Osteocyte (in vitro differentiated cells): Measurements from ENCODE around the gene ZNF554. TPM values are rescaled to one million over a fixed set of nuclear protein-coding genes. Genes with fewer than 3 reads are reported as not detected.
A peak's percentile ranks its signal among the peaks of the same experiment; 100 is the strongest.

Experiments
- DNase-seq: peaks from one replicate; pipeline ENCODE4 v3.0.0; 2021; ENCODE audit warnings: mixed read lengths; ENCODE audit not compliant: unreplicated experiment; ENCODE audit errors: extremely low spot score
- H3K27ac Mint-ChIP-seq: one replicate; pipeline ENCODE4 v1.8.0; 2021; ENCODE audit warnings: mild to moderate bottlenecking, mixed read lengths; ENCODE audit not compliant: unreplicated experiment
- H3K27me3 Mint-ChIP-seq: one replicate; pipeline ENCODE4 v1.8.0; 2021; ENCODE audit warnings: mixed read lengths; ENCODE audit not compliant: unreplicated experiment
- H3K36me3 Mint-ChIP-seq: one replicate; pipeline ENCODE4 v1.8.0; 2021; ENCODE audit warnings: mixed read lengths; ENCODE audit not compliant: unreplicated experiment
- H3K4me1 Mint-ChIP-seq: one replicate; pipeline ENCODE4 v1.8.0; 2021; ENCODE audit warnings: mixed read lengths; ENCODE audit not compliant: unreplicated experiment
- H3K4me3 Mint-ChIP-seq: one replicate; pipeline ENCODE4 v1.8.0; 2021; ENCODE audit warnings: mild to moderate bottlenecking, moderate library complexity, mixed read lengths; ENCODE audit not compliant: unreplicated experiment
- H3K9me3 Mint-ChIP-seq: one replicate; pipeline ENCODE4 v1.8.0; 2021; ENCODE audit warnings: mixed read lengths; ENCODE audit not compliant: unreplicated experiment
- CTCF ChIP-seq: fragments of 200-600 bp; sonication (generic); IDR thresholded peaks from 2 replicates; pipeline ENCODE4 v1.5.0; 2021; ENCODE audit warnings: antibody characterized with exemption, mild to moderate bottlenecking, moderate library complexity
- total RNA-seq: library from RNA; stranded (reverse); gene quantifications from 2 replicates; pipeline ENCODE4 v1.2.1, GENCODE V29; 2021

Gene ZNF554
- total RNA-seq, 1 donor from 2014 or later: 7.4 TPM

GRCh38 chr19:2820112-2820702 lies 539 bp downstream of the ZNF554 start:
- Mint-ChIP-seq H3K27ac (peak overlapping the region; percentile 47), H3K4me1 (peaks cover 9% of the 10 kb centered on the region), H3K27me3 (no peaks in the 10 kb centered on the region), H3K4me3 (peak overlapping the region; percentile 83), H3K9me3 (no peaks in the 10 kb centered on the region), H3K36me3 (peaks cover 7% of the 10 kb centered on the region)
- TF ChIP-seq CTCF: no peak
- DNase-seq: no peak

- Mint-ChIP-seq H3K27ac (no peak overlapping the region), H3K9me3 (no peaks in the 10 kb centered on the region), H3K27me3 (no peaks in the 10 kb centered on the region), H3K4me1 (peaks cover 9% of the 10 kb centered on the region), H3K4me3 (no peak overlapping the region), H3K36me3 (peaks cover 21% of the 10 kb centered on the region)
- no peak for TF ChIP-seq CTCF
- no peak for DNase-seq
These were observed 3.2 kb downstream of the ZNF554 start for GRCh38 chr19:2822846-2823245.

GRCh38 chr19:2823646-2824045 lies 4.0 kb downstream of the ZNF554 start:
- Mint-ChIP-seq H3K4me3 (no peak overlapping the region), H3K9me3 (peaks cover 6% of the 10 kb centered on the region), H3K27me3 (no peaks in the 10 kb centered on the region), H3K4me1 (peaks cover 9% of the 10 kb centered on the region), H3K27ac (no peak overlapping the region), H3K36me3 (peaks cover 29% of the 10 kb centered on the region)
- no peak for DNase-seq
- no peak for TF ChIP-seq CTCF

GRCh38 chr19:2824129-2824528 lies 4.5 kb downstream of the ZNF554 start:
- no peak for TF ChIP-seq CTCF
- Mint-ChIP-seq H3K9me3 (peaks cover 7% of the 10 kb centered on the region), H3K27me3 (no peaks in the 10 kb centered on the region), H3K4me1 (peaks cover 9% of the 10 kb centered on the region), H3K36me3 (peaks cover 31% of the 10 kb centered on the region), H3K27ac (no peak overlapping the region), H3K4me3 (no peak overlapping the region)
- DNase-seq: no peak

GRCh38 chr19:2827022-2827421 lies 7.4 kb downstream of the ZNF554 start:
- no peak for TF ChIP-seq CTCF
- Mint-ChIP-seq H3K27me3 (no peaks in the 10 kb centered on the region), H3K9me3 (peaks cover 10% of the 10 kb centered on the region), H3K4me1 (no peaks in the 10 kb centered on the region), H3K4me3 (no peak overlapping the region), H3K36me3 (peaks cover 46% of the 10 kb centered on the region), H3K27ac (no peak overlapping the region)
- DNase-seq: no peak
